A673 (cell line): ENCODE results near the gene KCNG2. TPM values are rescaled to one million over a fixed set of nuclear protein-coding genes. Genes with fewer than 3 reads are reported as not detected.

Source experiments
- BruUV-seq: library from RNA; stranded (reverse); fragments of 400-500 nt; replicated peaks from 2 replicates; lab custom pipeline; 2021; lab: Mats Ljungman, UMichigan
- CTCF ChIA-PET: fragments of 300-600 bp; sonication (Branson Sonifier 250); formaldehyde crosslinking; loops from one replicate; lab custom pipeline; 2022; ENCODE audit warnings: antibody characterized with exemption; lab: Charles Lee
- POLR2A ChIA-PET: fragments of 300-600 bp; sonication (Branson Sonifier 250); formaldehyde crosslinking; loops from one replicate; lab custom pipeline; 2022; ENCODE audit warnings: antibody characterized with exemption; ENCODE audit not compliant: low non-redundant PET; lab: Charles Lee
- DNase-seq: peaks from one replicate; pipeline ENCODE4 v3.0.0-alpha.2; 2015; ENCODE audit warnings: low spot score
- H3K27ac ChIP-seq: fragments of 200-600 bp; sonication (generic); 2 replicates; pipeline ENCODE4 v1.5.1; 2016; ENCODE audit warnings: mixed run types, low read depth, mild to moderate bottlenecking, mixed read lengths, antibody characterized with exemption, low read length; ENCODE audit not compliant: poor library complexity, severe bottlenecking
- H3K27me3 ChIP-seq: fragments of 200-600 bp; sonication (generic); replicated peaks from 2 replicates; pipeline ENCODE4 v1.6.1; 2017; ENCODE audit warnings: mixed run types, low read depth, mild to moderate bottlenecking, mixed read lengths, antibody characterized with exemption, low read length; ENCODE audit not compliant: insufficient read depth, poor library complexity
- H3K36me3 ChIP-seq: fragments of 200-600 bp; sonication (generic); 2 replicates; pipeline ENCODE4 v1.6.1; 2016; ENCODE audit warnings: mixed run types, mild to moderate bottlenecking, mixed read lengths, antibody characterized with exemption, low read length; ENCODE audit not compliant: insufficient read depth, poor library complexity, severe bottlenecking
- H3K4me1 ChIP-seq: fragments of 200-600 bp; sonication (generic); 2 replicates; pipeline ENCODE4 v1.6.1; 2017; ENCODE audit warnings: mixed run types, mild to moderate bottlenecking, mixed read lengths, antibody characterized with exemption, low read length; ENCODE audit not compliant: insufficient read depth, poor library complexity, severe bottlenecking
- H3K4me3 ChIP-seq: fragments of 200-600 bp; sonication (generic); 2 replicates; pipeline ENCODE4 v1.5.1; 2016; ENCODE audit warnings: low read depth, mixed run types, mild to moderate bottlenecking, mixed read lengths, low read length; ENCODE audit not compliant: poor library complexity, severe bottlenecking
- H3K9me3 ChIP-seq: fragments of 200-600 bp; sonication (generic); 2 replicates; pipeline ENCODE4 v1.6.1; 2016; ENCODE audit warnings: mixed run types, low read depth, mild to moderate bottlenecking, mixed read lengths, antibody characterized with exemption, low read length; ENCODE audit not compliant: poor library complexity, severe bottlenecking
- EZH2 ChIP-seq: fragments of 200-600 bp; sonication (generic); IDR thresholded peaks from 2 replicates; pipeline ENCODE4 v1.6.1; 2017; ENCODE audit warnings: borderline replicate concordance, low read depth, mild to moderate bottlenecking, mixed read lengths, antibody characterized with exemption, low read length; ENCODE audit not compliant: poor library complexity, severe bottlenecking
- intact Hi-C: fragments of 100-400 bp; cut with micrococcal nuclease; formaldehyde crosslinking; loops from one replicate; pipeline ENCODE4 v1.10.0; 2022; ENCODE audit not compliant: unreplicated experiment
- total RNA-seq: library from RNA; stranded (reverse); gene quantifications from 2 replicates; pipeline ENCODE4 v1.2.3, GENCODE V29; 2021
- TF ChIP-seq, protein P1 (sequence below): fragments of 300-800, 200-600 bp; sonication (generic); conservative IDR thresholded peaks from 2 replicates; pipeline ENCODE4 v1.5.1; 2017; ENCODE audit warnings: low read depth, mild to moderate bottlenecking, antibody characterized with exemption, low read length, moderate library complexity, mixed read lengths

Gene KCNG2
- total RNA-seq, 1 experiment from 2014 or later = not detected

DNA sequence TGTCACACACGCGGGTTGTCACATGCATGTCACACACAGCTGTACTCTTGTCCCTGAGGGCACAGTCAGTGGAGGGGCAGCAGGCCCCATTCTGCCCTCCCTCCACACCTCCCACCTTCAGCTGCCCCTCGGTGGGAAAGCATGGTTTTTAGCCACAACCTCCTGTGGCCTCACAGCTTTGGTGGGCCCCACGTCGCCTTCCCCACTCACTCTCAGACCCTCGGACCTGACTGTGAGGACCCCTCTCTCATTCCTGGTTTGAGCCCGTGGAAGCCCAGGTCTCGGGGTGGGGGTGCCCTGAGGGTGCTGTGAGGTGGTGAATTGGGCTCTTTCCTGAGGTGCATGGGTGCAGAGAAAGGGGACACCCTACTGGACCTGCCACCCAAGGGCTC lies 19.9 kb downstream of the KCNG2 start:
- Histone ChIP-seq H3K27me3 (peaks cover 38% of the 10 kb centered on the region), H3K36me3 (no peaks in the 10 kb centered on the region), H3K4me1 (no peaks in the 10 kb centered on the region), H3K9me3 (no peaks in the 10 kb centered on the region), H3K27ac (no peak overlapping the region), H3K4me3 (no peak overlapping the region)
- BruUV-seq = no TSS peak
- TF ChIP-seq, protein P1, sequence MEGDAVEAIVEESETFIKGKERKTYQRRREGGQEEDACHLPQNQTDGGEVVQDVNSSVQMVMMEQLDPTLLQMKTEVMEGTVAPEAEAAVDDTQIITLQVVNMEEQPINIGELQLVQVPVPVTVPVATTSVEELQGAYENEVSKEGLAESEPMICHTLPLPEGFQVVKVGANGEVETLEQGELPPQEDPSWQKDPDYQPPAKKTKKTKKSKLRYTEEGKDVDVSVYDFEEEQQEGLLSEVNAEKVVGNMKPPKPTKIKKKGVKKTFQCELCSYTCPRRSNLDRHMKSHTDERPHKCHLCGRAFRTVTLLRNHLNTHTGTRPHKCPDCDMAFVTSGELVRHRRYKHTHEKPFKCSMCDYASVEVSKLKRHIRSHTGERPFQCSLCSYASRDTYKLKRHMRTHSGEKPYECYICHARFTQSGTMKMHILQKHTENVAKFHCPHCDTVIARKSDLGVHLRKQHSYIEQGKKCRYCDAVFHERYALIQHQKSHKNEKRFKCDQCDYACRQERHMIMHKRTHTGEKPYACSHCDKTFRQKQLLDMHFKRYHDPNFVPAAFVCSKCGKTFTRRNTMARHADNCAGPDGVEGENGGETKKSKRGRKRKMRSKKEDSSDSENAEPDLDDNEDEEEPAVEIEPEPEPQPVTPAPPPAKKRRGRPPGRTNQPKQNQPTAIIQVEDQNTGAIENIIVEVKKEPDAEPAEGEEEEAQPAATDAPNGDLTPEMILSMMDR = no peak
- TF ChIP-seq EZH2 = no peak
- ChIA-PET POLR2A (no interaction called here), CTCF (no interaction called here)
- intact Hi-C loops = no loop called here
- DNase-seq = no peak

DNA sequence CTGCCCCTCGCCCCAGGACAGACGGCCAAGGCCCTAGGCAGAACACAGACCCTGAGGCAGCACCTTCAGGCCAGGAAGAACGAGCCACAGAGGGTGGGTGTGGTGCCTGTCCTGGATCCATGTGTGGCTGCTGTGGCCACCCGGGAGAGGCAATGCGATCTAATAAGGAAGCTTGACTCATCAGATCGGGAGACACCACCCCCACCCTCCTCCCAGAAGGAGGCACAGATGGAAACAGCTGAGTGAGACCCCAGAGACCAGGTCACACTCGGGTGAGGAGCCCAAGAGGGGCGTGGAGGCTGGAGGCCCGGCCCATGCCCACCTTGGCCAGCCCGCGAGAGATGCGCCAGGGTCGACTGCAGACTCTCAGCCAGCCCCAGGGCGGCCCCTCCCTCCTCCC lies 20.3 kb downstream of the KCNG2 start:
- no peak for DNase-seq
- Histone ChIP-seq H3K27me3 (peaks cover 38% of the 10 kb centered on the region), H3K36me3 (no peaks in the 10 kb centered on the region), H3K27ac (no peak overlapping the region), H3K4me1 (no peaks in the 10 kb centered on the region), H3K9me3 (no peaks in the 10 kb centered on the region), H3K4me3 (no peak overlapping the region)
- CTCF ChIA-PET = no interaction called here
- POLR2A ChIA-PET = no interaction called here
- intact Hi-C loops = no loop called here
- BruUV-seq = no TSS peak
- no peak for TF ChIP-seq EZH2
- TF ChIP-seq, protein P1 = no peak

DNA sequence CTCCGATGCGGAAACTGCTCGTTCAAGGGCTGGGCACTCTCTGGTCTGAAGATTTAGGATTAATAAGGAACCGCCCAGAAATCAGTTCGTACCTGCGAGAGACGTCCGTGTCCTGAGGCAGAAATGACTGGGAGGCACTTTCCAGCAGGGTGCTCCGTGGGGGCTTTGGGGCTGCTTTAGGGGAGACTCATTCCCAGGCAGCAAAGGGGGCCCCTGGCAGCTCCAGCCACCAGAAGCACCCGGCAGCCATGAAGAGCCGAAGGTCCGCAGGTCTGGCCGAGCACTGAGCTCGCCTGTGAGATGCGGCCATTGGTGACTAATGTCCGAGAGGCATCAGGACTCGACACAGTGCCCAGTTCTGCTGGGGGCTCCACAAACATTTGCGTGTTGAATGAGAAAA lies 20.9 kb downstream of the KCNG2 start:
- no peak for DNase-seq
- Histone ChIP-seq H3K4me1 (no peaks in the 10 kb centered on the region), H3K4me3 (no peak overlapping the region), H3K27me3 (peaks cover 35% of the 10 kb centered on the region), H3K27ac (no peak overlapping the region), H3K36me3 (no peaks in the 10 kb centered on the region), H3K9me3 (no peaks in the 10 kb centered on the region)
- ChIA-PET POLR2A (no interaction called here), CTCF (no interaction called here)
- intact Hi-C loops = no loop called here
- no TSS peak for BruUV-seq
- TF ChIP-seq EZH2 = no peak
- TF ChIP-seq, protein P1 = no peak
